ENCODE results near the gene OVOL2. TPM values are rescaled to one million over a fixed set of nuclear protein-coding genes. Genes with fewer than 3 reads are reported as not detected.

Gene OVOL2
- total RNA-seq, 1 experiment from 2014 or later, result 20.7 TPM

DNA sequence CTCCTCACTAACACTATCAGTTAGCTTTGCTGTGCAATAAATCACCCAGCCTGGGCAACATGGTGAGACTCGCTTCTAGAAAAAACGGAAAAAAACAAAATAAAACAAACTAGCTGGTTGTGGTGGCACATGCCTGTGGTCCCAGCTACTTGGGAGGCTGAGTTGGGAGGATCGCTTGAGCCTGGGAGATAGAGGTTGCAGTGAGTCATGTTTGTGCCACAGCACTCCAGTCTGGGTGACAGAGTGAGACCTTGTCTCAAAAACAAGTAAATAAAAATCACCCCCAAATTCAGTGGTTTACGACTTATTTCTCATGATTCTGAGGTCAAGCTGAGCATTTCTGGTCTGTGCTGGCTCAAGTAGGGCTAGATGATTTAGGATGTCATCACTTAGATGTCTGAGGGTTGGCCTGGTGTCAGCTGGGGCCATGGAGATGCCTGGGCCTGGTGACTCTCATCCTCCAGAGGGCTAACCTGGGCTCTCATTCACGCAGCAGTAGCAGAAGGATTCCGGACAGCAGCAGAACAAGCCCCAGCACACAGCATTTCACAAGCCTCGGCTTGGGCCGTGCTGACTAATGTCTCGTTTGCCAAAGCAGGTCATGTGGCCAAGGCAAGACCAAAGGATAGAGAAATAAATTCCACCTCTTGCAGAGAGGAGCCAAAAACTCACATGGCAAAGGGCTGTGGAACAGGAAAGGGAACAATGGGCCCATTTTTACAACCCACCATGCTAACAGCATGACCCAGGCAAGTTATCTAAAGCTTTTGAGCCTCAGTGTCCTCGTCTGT is 56.4 kb downstream of the OVOL2 start:
- BruUV-seq (replicated peaks), result no TSS peak
- CTCF ChIA-PET, result no interaction called here
- peak overlapping the region; percentile 50; the same call in 1 of the 2 replicates for H2AFZ ChIP-seq

GRCh38 chr20:17999566-17999965 is 58.1 kb downstream of the OVOL2 start:
- DNase-seq, result no peak
- Histone ChIP-seq H3K4me1 (replicated peaks; ENCODE audit: insufficient read depth) (peaks cover 24% of the 10 kb centered on the region), H3K36me3 (ENCODE audit: low read depth) (no peaks in the 10 kb centered on the region), H3F3A (ENCODE audit: insufficient read depth, low read depth) (peaks cover 18% of the 10 kb centered on the region), H3K27ac (no peak overlapping the region), H4K20me1 (ENCODE audit: insufficient read depth) (no peaks in the 10 kb centered on the region), H3K27me3 (ENCODE audit: insufficient read depth, low read depth) (no peaks in the 10 kb centered on the region), H3K9me3 (ENCODE audit: insufficient read depth, low read depth) (no peaks in the 10 kb centered on the region), H3K79me2 (ENCODE audit: low read depth) (no peaks in the 10 kb centered on the region), H3K4me3 (no peak overlapping the region), H3K4me2 (no peak overlapping the region), H2AFZ (no peak overlapping the region), H3K9me2 (ENCODE audit: insufficient read depth) (no peaks in the 10 kb centered on the region)
- TF ChIP-seq EZH2 (IDR thresholded peaks at IDR 0.05; ENCODE audit: low read depth), result no peak
- TF ChIP-seq, protein P1, sequence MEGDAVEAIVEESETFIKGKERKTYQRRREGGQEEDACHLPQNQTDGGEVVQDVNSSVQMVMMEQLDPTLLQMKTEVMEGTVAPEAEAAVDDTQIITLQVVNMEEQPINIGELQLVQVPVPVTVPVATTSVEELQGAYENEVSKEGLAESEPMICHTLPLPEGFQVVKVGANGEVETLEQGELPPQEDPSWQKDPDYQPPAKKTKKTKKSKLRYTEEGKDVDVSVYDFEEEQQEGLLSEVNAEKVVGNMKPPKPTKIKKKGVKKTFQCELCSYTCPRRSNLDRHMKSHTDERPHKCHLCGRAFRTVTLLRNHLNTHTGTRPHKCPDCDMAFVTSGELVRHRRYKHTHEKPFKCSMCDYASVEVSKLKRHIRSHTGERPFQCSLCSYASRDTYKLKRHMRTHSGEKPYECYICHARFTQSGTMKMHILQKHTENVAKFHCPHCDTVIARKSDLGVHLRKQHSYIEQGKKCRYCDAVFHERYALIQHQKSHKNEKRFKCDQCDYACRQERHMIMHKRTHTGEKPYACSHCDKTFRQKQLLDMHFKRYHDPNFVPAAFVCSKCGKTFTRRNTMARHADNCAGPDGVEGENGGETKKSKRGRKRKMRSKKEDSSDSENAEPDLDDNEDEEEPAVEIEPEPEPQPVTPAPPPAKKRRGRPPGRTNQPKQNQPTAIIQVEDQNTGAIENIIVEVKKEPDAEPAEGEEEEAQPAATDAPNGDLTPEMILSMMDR (conservative IDR thresholded peaks at IDR 0.05), result no peak
- ChIA-PET CTCF (no interaction called here), POLR2A (ENCODE audit: unreplicated experiment) (no interaction called here)
- no TSS peak for BruUV-seq (replicated peaks)
- intact Hi-C loops (cut with micrococcal nuclease; ENCODE audit: unreplicated experiment), result loop anchor here (10.0 kb wide), 1 partner anchor 1195 kb away; no protein-coding TSS in a partner anchor

More for the DNA sequence above, 56.4 kb downstream of the OVOL2 start:
- H3K4me1 ChIP-seq (replicated peaks; ENCODE audit: insufficient read depth), result peaks cover 38% of the 10 kb centered on the region
- peak; percentile 32 to 81 for DNase-seq
- H3K79me2 ChIP-seq (ENCODE audit: low read depth), result no peaks in the 10 kb centered on the region
- H3K27ac ChIP-seq, result peak overlapping the region; percentile 79
- H3K27me3 ChIP-seq (ENCODE audit: insufficient read depth, low read depth), result no peaks in the 10 kb centered on the region
- no peak overlapping the region for H3K4me3 ChIP-seq
- H4K20me1 ChIP-seq (ENCODE audit: insufficient read depth), result no peaks in the 10 kb centered on the region
- H3K9me3 ChIP-seq (ENCODE audit: insufficient read depth, low read depth), result no peaks in the 10 kb centered on the region
- intact Hi-C loops (cut with micrococcal nuclease; ENCODE audit: unreplicated experiment), result no loop called here
- peaks cover 30% of the 10 kb centered on the region for H3F3A ChIP-seq (ENCODE audit: insufficient read depth, low read depth)
- no peaks in the 10 kb centered on the region for H3K9me2 ChIP-seq (ENCODE audit: insufficient read depth)
- POLR2A ChIA-PET (ENCODE audit: unreplicated experiment), result no interaction called here
- H3K36me3 ChIP-seq (ENCODE audit: low read depth), result no peaks in the 10 kb centered on the region
- peak overlapping the region; percentile 45 for H3K4me2 ChIP-seq
- TF ChIP-seq EZH2 (IDR thresholded peaks at IDR 0.05; ENCODE audit: low read depth), result no peak
- TF ChIP-seq, protein P1 (conservative IDR thresholded peaks at IDR 0.05), result no peak

DNA sequence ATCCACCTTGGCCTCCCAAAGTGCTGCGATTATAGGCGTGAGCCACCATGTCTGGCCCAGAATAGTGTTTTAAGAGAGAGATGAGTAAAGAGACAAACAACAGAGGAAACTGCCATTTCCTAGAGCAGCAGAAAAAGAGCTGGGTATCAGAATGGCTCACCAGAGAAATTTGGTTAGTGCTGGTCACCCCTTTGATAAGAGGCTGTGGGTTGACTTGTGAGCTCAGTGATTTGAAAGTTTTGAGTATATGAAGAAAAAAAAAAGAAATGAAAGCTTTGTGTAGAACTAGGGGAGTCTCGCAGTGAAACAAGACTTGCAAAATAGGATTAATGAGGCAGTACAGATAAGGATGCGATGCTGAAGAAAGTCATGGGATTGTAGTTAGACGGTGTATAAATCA is 59.3 kb downstream of the OVOL2 start:
- TF ChIP-seq, protein P1 (conservative IDR thresholded peaks at IDR 0.05), result no peak
- no peak for TF ChIP-seq EZH2 (IDR thresholded peaks at IDR 0.05; ENCODE audit: low read depth)
- H3F3A ChIP-seq (ENCODE audit: insufficient read depth, low read depth), result peaks cover 20% of the 10 kb centered on the region
- no TSS peak for BruUV-seq (replicated peaks)
- intact Hi-C loops (cut with micrococcal nuclease; ENCODE audit: unreplicated experiment), result loop anchor here (10.0 kb wide), 1 partner anchor 1194 kb away; no protein-coding TSS in a partner anchor
- no peak overlapping the region for H3K4me2 ChIP-seq
- H2AFZ ChIP-seq, result no peak overlapping the region
- no peaks in the 10 kb centered on the region for H3K36me3 ChIP-seq (ENCODE audit: low read depth)
- no peaks in the 10 kb centered on the region for H3K9me3 ChIP-seq (ENCODE audit: insufficient read depth, low read depth)
- H3K9me2 ChIP-seq (ENCODE audit: insufficient read depth), result no peaks in the 10 kb centered on the region
- no peaks in the 10 kb centered on the region for H3K79me2 ChIP-seq (ENCODE audit: low read depth)
- DNase-seq, result no peak
- POLR2A ChIA-PET (ENCODE audit: unreplicated experiment), result no interaction called here
- peaks cover 13% of the 10 kb centered on the region for H3K4me1 ChIP-seq (replicated peaks; ENCODE audit: insufficient read depth)
- no peak overlapping the region for H3K4me3 ChIP-seq
- no peak overlapping the region for H3K27ac ChIP-seq
- no peaks in the 10 kb centered on the region for H4K20me1 ChIP-seq (ENCODE audit: insufficient read depth)
- CTCF ChIA-PET, result no interaction called here
- no peaks in the 10 kb centered on the region for H3K27me3 ChIP-seq (ENCODE audit: insufficient read depth, low read depth)
